NT2/D1 (cell line): ENCODE results near the gene SLC25A13.

Experiments used
- DNase-seq: peaks from one replicate; pipeline ENCODE4 v3.0.0-alpha.2; 2011; ENCODE audit warnings: low read depth, low spot score
- H3K27me3 ChIP-seq: 2 replicates; pipeline ENCODE4 v1.6.0; 2011; ENCODE audit warnings: mild to moderate bottlenecking; ENCODE audit not compliant: insufficient read length, insufficient read depth
- H3K36me3 ChIP-seq: 2 replicates; pipeline ENCODE4 v1.6.1; 2011; ENCODE audit warnings: mild to moderate bottlenecking, low read length, mixed read lengths; ENCODE audit not compliant: insufficient read depth, insufficient read length
- H3K4me1 ChIP-seq: 2 replicates; pipeline ENCODE4 v1.5.1; 2011; ENCODE audit not compliant: insufficient read depth, insufficient read length
- H3K4me3 ChIP-seq: 2 replicates; pipeline ENCODE4 v1.5.1; 2011; ENCODE audit warnings: low read depth; ENCODE audit not compliant: insufficient read length
- H3K9ac ChIP-seq: 2 replicates; pipeline ENCODE4 v1.6.0; 2011; ENCODE audit warnings: low read depth; ENCODE audit not compliant: insufficient read length
- H3K9me3 ChIP-seq: 2 replicates; pipeline ENCODE4 v1.5.1; 2011; ENCODE audit warnings: mild to moderate bottlenecking, low read length; ENCODE audit not compliant: insufficient read depth
- SUZ12 ChIP-seq: IDR thresholded peaks from 2 replicates; pipeline ENCODE4 v1.6.1; 2011; ENCODE audit not compliant: insufficient read length, insufficient read depth; ENCODE audit errors: extremely low read depth
- YY1 ChIP-seq: IDR thresholded peaks from 2 replicates; pipeline ENCODE4 v1.6.1; 2011; ENCODE audit not compliant: insufficient read length, insufficient read depth
- ZNF274 ChIP-seq: IDR thresholded peaks from 2 replicates; pipeline ENCODE4 v1.6.1; 2011; ENCODE audit warnings: mild to moderate bottlenecking, low read depth, low read length

Gene SLC25A13

GRCh38 chr7:96199421-96199820 is 122.5 kb downstream of the SLC25A13 start:
- no peak for TF ChIP-seq ZNF274
- H3K9me3 ChIP-seq, result no peaks in the 10 kb centered on the region
- H3K4me3 ChIP-seq, result no peak overlapping the region
- no peak for DNase-seq
- no peaks in the 10 kb centered on the region for H3K36me3 ChIP-seq
- H3K27me3 ChIP-seq, result no peaks in the 10 kb centered on the region
- H3K9ac ChIP-seq, result no peak overlapping the region
- no peaks in the 10 kb centered on the region for H3K4me1 ChIP-seq

GRCh38 chr7:96198047-96198636 is 123.8 kb downstream of the SLC25A13 start:
- no peak for DNase-seq
- no peaks in the 10 kb centered on the region for H3K27me3 ChIP-seq
- TF ChIP-seq SUZ12 (no peak), YY1 (no peak), ZNF274 (no peak)
- H3K9ac ChIP-seq, result no peak overlapping the region
- no peaks in the 10 kb centered on the region for H3K36me3 ChIP-seq
- no peaks in the 10 kb centered on the region for H3K9me3 ChIP-seq
- no peaks in the 10 kb centered on the region for H3K4me1 ChIP-seq
- no peak overlapping the region for H3K4me3 ChIP-seq

- no peak overlapping the region for H3K9ac ChIP-seq
- no peak for TF ChIP-seq YY1
- TF ChIP-seq SUZ12, result no peak
- TF ChIP-seq ZNF274, result no peak
- no peak overlapping the region for H3K4me3 ChIP-seq
- H3K36me3 ChIP-seq, result peaks cover 8% of the 10 kb centered on the region
- H3K9me3 ChIP-seq, result no peaks in the 10 kb centered on the region
- H3K4me1 ChIP-seq, result no peaks in the 10 kb centered on the region
- no peaks in the 10 kb centered on the region for H3K27me3 ChIP-seq
- no peak for DNase-seq
Observed at GRCh38 chr7:96196676-96197075, 125.2 kb downstream of the SLC25A13 start.

GRCh38 chr7:96189129-96189820 is 132.6 kb downstream of the SLC25A13 start:
- peaks cover 19% of the 10 kb centered on the region for H3K36me3 ChIP-seq
- no peak for TF ChIP-seq YY1
- TF ChIP-seq SUZ12, result no peak
- no peak for TF ChIP-seq ZNF274
- H3K4me1 ChIP-seq, result no peaks in the 10 kb centered on the region
- no peaks in the 10 kb centered on the region for H3K27me3 ChIP-seq
- no peaks in the 10 kb centered on the region for H3K9me3 ChIP-seq
- H3K4me3 ChIP-seq, result no peak overlapping the region
- DNase-seq, result no peak
- H3K9ac ChIP-seq, result no peak overlapping the region

GRCh38 chr7:96188591-96188991 is 133.3 kb downstream of the SLC25A13 start:
- H3K9ac ChIP-seq, result no peak overlapping the region
- H3K36me3 ChIP-seq, result peaks cover 26% of the 10 kb centered on the region
- no peak overlapping the region for H3K4me3 ChIP-seq
- TF ChIP-seq YY1 (no peak), ZNF274 (no peak), SUZ12 (no peak)
- no peaks in the 10 kb centered on the region for H3K27me3 ChIP-seq
- H3K9me3 ChIP-seq, result no peaks in the 10 kb centered on the region
- H3K4me1 ChIP-seq, result no peaks in the 10 kb centered on the region
- DNase-seq, result no peak

GRCh38 chr7:96188174-96188581 is 133.7 kb downstream of the SLC25A13 start:
- peaks cover 30% of the 10 kb centered on the region for H3K36me3 ChIP-seq
- TF ChIP-seq SUZ12 (no peak), YY1 (no peak), ZNF274 (no peak)
- no peak for DNase-seq
- no peak overlapping the region for H3K9ac ChIP-seq
- no peak overlapping the region for H3K4me3 ChIP-seq
- H3K4me1 ChIP-seq, result no peaks in the 10 kb centered on the region
- H3K27me3 ChIP-seq, result no peaks in the 10 kb centered on the region
- H3K9me3 ChIP-seq, result no peaks in the 10 kb centered on the region

- H3K27me3 ChIP-seq, result no peaks in the 10 kb centered on the region
- no peaks in the 10 kb centered on the region for H3K4me1 ChIP-seq
- H3K9ac ChIP-seq, result no peak overlapping the region
- H3K36me3 ChIP-seq, result peaks cover 30% of the 10 kb centered on the region
- TF ChIP-seq ZNF274 (no peak), YY1 (no peak), SUZ12 (no peak)
- H3K9me3 ChIP-seq, result no peaks in the 10 kb centered on the region
- no peak for DNase-seq
- H3K4me3 ChIP-seq, result no peak overlapping the region
Observed at GRCh38 chr7:96187735-96188134, 134.2 kb downstream of the SLC25A13 start.
